GM06990 (cell line): ENCODE results near the gene PSMF1.

Experiments used
- DNase-seq: peaks from one replicate; pipeline ENCODE4 v3.0.0-alpha.2; 2011; ENCODE audit not compliant: insufficient read length; ENCODE audit errors: extremely low read depth
- H3K27me3 ChIP-seq: replicated peaks from 2 replicates; pipeline ENCODE4 v1.6.0; 2011; ENCODE audit warnings: low read length; ENCODE audit not compliant: control insufficient read depth, insufficient read depth
- H3K36me3 ChIP-seq: 2 replicates; pipeline ENCODE4 v1.5.1; 2011; ENCODE audit warnings: low read length; ENCODE audit not compliant: control insufficient read depth, insufficient read depth
- H3K4me3 ChIP-seq: replicated peaks from 2 replicates; pipeline ENCODE4 v1.5.1; 2011; ENCODE audit warnings: low read depth, mild to moderate bottlenecking, control low read depth, low read length
- TF ChIP-seq, protein P1 (sequence below): IDR thresholded peaks from 2 replicates; pipeline ENCODE4 v1.5.1; 2011; ENCODE audit warnings: low read length, control low read depth, mild to moderate bottlenecking, inconsistent platforms; ENCODE audit not compliant: insufficient read depth, poor library complexity, severe bottlenecking

Gene PSMF1

DNA sequence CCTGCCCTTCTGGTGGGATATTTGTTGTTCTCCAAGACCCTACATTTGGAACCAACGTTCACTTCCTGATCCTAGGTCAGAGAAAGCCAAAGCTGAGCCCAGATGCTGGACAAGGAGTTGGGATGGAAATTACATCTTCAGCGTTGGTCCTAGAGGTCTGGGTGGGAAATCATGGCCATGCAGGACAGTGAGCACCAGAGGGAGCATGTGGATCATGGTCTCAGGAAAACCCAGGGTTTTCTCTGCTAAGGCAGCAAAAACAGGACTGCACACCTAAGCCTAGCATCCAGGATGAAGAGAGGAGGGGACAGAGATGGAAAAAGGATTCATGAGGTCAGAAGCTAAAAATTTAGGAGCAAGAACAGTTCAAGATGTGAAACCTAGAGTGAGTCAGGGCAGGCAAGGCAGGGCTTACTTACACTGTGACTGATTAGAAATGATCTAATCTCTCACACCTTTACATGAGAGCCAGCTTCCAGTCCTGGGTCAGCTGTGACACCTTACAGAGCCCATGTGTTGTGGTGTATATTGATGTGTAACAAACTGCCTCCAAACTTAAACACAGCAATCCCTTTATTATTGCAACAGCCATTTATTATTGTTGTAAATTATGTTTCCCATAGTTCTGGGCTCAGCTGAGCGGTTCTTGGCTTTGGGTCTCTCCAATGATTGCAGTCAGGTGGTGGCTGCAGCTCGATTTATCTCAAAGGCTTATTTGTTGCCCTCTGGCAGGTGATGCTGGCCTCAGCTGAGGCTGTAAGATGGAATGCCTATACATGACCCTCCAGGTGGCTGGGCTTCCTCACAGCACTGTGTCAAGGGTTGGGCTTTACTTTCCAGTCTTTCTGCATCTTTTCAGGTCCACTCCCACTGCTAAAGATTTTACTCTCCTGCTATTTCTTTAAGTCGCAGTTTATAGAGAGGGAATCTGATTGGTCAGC is 91.3 kb downstream of the PSMF1 start:
- TF ChIP-seq, protein P1, sequence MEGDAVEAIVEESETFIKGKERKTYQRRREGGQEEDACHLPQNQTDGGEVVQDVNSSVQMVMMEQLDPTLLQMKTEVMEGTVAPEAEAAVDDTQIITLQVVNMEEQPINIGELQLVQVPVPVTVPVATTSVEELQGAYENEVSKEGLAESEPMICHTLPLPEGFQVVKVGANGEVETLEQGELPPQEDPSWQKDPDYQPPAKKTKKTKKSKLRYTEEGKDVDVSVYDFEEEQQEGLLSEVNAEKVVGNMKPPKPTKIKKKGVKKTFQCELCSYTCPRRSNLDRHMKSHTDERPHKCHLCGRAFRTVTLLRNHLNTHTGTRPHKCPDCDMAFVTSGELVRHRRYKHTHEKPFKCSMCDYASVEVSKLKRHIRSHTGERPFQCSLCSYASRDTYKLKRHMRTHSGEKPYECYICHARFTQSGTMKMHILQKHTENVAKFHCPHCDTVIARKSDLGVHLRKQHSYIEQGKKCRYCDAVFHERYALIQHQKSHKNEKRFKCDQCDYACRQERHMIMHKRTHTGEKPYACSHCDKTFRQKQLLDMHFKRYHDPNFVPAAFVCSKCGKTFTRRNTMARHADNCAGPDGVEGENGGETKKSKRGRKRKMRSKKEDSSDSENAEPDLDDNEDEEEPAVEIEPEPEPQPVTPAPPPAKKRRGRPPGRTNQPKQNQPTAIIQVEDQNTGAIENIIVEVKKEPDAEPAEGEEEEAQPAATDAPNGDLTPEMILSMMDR: no peak
- no peaks in the 10 kb centered on the region for H3K27me3 ChIP-seq
- no peaks in the 10 kb centered on the region for H3K36me3 ChIP-seq
- no peak for DNase-seq
- no peak overlapping the region for H3K4me3 ChIP-seq

DNA sequence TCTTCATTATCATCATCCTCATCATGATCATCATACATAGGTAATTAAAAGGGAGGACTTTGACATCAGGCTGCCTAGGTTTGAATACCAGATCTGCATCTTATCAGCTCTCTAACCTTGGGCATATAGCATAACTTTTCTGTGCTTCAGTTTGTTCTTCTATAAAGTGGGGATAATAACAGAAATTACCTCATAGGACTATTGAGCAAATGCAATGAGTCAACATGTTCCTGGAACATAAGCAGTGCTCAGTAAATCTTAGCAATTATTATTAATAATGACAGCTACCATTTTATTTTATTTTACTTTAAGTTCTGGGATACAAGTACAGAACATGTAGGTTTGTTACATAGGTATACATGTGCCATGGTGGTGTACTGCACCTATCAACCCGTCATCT is 92.1 kb downstream of the PSMF1 start:
- Histone ChIP-seq H3K4me3 (no peak overlapping the region), H3K36me3 (no peaks in the 10 kb centered on the region), H3K27me3 (no peaks in the 10 kb centered on the region)
- no peak for DNase-seq
- TF ChIP-seq, protein P1: no peak

DNA sequence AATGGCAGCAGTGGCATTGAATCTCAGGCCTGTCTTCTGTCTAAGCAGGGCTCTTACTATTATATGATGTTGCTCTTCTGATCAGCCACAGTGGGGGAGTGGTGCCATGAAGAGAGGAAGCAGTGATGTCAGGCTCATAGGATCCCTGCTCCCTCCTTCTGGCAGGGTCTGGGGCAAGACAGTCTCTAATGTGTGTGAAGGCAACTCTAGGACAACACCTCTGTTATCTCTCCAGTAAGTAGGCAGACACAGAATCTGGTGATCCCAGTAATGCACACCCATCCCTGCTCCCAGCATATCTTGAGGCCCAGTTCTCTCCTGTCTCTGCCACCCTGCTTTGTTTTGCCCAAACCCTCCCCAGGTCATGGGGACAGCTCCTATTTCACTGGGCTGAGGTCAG is 93.6 kb downstream of the PSMF1 start:
- Histone ChIP-seq H3K4me3 (no peak overlapping the region), H3K36me3 (no peaks in the 10 kb centered on the region), H3K27me3 (no peaks in the 10 kb centered on the region)
- TF ChIP-seq, protein P1: no peak
- DNase-seq: no peak

DNA sequence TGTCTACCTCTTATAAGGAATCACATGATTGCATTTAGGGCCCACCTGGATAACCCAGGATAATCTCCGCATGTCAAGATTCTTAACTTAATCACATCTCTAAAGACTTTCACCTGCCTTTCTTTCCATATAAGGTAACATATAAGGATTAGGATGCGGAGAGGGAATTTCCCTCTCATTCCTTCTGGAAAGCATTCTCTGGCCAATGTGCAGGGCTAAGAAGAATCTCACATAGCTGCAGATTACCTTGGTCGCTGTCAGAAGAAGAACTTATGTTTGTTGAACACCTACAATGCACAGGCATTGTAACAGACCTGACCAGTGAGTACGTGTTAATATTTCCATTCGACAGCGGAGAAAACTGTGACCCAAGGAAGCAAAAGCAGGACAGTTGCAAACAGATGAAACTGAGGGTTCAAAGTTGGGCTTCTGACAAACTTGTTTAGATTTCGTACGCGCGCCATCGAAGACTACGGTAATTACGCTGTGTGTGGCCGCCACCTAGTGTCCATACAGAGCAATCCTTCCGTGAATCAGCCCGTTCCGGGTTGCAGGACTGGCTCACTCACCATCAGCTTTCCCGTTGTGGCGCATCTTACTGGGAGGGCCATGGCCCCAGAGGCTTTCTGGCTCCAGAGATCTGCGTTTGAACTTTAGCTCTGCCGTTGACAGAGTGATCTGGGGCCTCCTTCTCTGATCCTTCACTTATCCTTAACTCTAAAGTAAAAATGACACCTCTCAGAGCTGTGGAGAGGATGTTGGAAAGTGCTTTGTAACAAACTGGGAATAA is 94.4 kb downstream of the PSMF1 start:
- H3K27me3 ChIP-seq: no peaks in the 10 kb centered on the region
- TF ChIP-seq, protein P1: peak; percentile 79
- H3K36me3 ChIP-seq: no peaks in the 10 kb centered on the region
- no peak for DNase-seq
- H3K4me3 ChIP-seq: no peak overlapping the region

DNA sequence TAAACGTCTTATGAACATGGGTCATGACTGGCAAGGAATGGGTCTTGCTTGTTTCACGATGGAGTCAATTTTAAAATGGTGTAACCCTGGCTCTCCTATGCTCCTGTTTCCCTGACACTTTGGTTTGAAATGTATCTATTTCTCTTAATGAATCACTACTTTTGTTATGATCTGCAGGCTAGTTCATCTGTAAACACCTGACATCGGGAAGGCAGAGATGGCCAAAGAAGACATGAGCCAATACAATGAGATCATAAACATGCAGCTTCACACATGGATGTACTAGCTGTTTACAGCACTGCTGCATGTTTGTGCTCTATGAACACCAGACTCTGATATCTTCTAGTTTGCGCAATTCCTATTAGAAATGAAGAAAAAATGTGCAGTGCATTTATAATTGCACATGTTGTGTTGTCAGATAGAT is 96.4 kb downstream of the PSMF1 start:
- DNase-seq: no peak
- Histone ChIP-seq H3K27me3 (no peaks in the 10 kb centered on the region), H3K4me3 (no peak overlapping the region), H3K36me3 (no peaks in the 10 kb centered on the region)
- TF ChIP-seq, protein P1: no peak
